GM12892 (cell line): ENCODE results near the gene CHMP4B.
"Not testable (repeated sequence)": the region's sequence is repeated elsewhere in the genome, so short reads cannot be mapped to it uniquely, and the experiment has no call there.

Experiments used
- DNase-seq: peaks from one replicate; pipeline ENCODE4 v3.0.0; 2011; ENCODE audit not compliant: insufficient read length
- FAIRE-seq: peaks from 2 replicates; lab custom pipeline; 2011; peaks lifted over from hg19 to GRCh38; lab: Jason Lieb, UNC
- POLR2A ChIP-seq: IDR thresholded peaks from 2 replicates; pipeline ENCODE4 v1.6.1; 2011; ENCODE audit warnings: low read depth, low read length, control low read depth
- POLR2AphosphoS5 ChIP-seq: IDR thresholded peaks from 2 replicates; pipeline ENCODE4 v1.6.1; 2011; ENCODE audit warnings: low read depth, low read length, control low read depth
- TAF1 ChIP-seq: IDR thresholded peaks from 2 replicates; pipeline ENCODE4 v1.6.1; 2011; ENCODE audit warnings: low read depth, mild to moderate bottlenecking, control low read depth, low read length, borderline replicate concordance

CHMP4B gene

DNA sequence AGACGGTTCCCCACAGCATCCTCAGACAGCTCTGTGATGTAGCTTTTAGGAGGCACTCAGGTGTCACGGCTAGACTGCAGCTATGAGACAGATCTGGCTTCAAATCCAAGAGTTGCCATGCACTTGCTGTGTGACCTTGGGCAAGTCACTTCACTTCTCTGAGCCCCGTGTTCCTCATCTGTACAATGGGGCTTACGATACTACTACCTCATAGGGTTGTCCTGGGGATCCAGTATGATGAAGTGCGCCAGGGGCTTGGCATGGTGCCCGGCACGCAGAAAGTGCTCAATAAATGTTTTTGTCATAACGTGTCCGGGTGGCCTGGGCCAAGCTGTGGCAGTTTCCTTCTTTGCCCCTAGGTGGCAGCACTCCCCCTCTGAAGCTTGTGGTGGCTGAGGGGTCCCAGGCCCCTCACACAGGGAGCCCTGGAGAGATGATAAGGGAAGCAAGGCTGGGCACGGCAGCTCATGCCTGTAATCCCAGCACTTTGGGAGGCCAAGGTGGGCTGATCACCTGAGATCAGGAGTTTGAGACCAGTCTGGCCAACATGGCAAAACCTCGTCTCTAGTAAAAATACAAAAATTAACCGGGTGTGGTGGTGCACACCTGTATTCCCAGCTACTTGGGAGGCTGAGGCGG, 19.1 kb upstream of the CHMP4B start:
- DNase-seq (peak; percentile 56), FAIRE-seq (no peak)
- TF ChIP-seq TAF1: no peak
- TF ChIP-seq POLR2A: no peak
- no peak for TF ChIP-seq POLR2AphosphoS5

- FAIRE-seq, DNase-seq: not testable (repeated sequence)
Measured at GRCh38 chr20:33792598-33792989, 18.6 kb upstream of the CHMP4B start.

GRCh38 chr20:33793011-33793931, 17.9 kb upstream of the CHMP4B start:
- no peak for FAIRE-seq
- TF ChIP-seq POLR2AphosphoS5 (no peak), TAF1 (no peak), POLR2A (no peak)
- DNase-seq: no peak

DNA sequence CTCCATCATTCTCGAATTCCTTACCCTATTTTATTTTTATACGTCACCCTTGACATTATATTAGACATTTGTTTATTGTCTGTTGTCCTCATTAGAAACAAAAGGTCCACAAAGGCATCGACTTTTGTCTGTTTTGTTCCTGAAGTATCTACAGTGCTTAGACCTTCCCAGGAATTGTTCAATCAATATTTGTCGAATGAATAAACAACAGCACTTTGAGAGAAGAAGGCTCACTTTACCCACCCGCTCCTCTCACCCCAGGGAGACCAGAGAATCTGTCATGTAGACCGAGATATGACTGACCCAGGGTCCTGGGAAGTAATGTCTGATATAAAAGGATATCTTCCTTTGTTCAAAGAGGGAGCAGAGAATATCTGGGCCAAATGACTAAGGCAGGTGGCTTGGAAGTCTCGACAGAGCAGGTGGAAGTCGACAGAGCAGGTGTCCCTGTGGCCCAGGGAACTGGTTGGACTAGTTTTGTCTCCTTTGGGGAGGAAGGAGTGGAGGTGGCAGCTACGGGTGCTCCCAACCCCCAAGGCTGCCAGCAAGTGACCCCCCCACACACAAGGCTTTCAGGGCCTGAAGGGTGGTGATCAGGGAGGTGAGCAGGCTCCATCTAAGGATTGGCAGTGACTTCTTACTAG, 14.8 kb upstream of the CHMP4B start:
- DNase-seq: no peak
- no peak for TF ChIP-seq TAF1
- TF ChIP-seq POLR2AphosphoS5: no peak
- no peak for TF ChIP-seq POLR2A

DNA sequence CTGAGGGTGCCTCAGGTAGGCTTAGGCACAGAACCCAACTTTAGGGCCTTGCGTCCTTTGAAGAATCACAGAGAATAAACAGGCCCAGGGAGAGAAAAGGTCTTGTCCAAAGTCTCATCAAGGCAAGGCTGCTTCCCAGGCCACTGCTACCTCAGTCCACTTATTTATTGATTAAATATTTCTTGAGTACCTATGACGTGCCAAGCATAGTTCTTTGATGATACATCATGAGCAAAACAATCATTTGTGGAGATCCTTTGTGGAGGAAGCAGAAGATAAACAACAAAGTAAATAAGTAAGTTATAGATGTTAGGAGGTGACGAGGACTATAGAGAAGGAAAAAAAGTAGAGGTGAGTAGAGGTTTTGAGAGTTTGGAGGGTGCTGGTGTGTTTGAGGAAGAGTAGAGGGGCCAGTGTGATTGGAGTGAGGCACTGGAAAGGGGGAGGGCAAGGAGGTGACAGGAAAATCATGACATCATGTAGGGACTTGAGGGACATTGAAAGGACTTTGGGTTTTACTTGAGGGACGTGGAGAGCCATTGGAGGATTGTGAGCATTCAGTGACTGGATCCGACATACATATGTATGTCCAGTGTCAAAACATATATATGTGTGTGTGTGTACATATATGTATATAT, 14.1 kb upstream of the CHMP4B start:
- no peak for DNase-seq
- no peak for TF ChIP-seq POLR2AphosphoS5
- TF ChIP-seq TAF1: no peak
- no peak for TF ChIP-seq POLR2A
- no peak for FAIRE-seq

More for the DNA sequence above, 14.8 kb upstream of the CHMP4B start:
- FAIRE-seq: no peak

DNA sequence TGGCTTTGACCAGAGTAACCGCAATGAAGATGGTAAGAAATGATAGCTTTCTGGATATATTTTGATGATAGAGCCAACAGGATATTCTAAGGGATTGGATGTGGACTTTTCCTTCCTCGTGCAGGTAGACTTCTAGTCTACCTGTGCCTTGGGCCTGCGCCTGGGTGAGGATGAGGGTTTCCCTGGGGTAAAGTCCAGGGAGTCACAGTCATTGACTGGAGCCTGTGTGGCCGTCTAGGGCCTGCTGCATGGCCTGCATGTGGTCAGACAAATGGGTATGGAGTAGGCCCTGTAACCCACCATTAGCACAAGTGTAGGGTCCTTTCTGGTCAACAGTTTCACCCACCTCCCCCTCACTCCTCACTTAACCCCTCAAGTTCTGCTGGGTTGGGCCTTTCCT, 12.7 kb upstream of the CHMP4B start:
- no peak for FAIRE-seq
- TF ChIP-seq POLR2AphosphoS5: no peak
- TF ChIP-seq TAF1: no peak
- TF ChIP-seq POLR2A: no peak
- no peak for DNase-seq

DNA sequence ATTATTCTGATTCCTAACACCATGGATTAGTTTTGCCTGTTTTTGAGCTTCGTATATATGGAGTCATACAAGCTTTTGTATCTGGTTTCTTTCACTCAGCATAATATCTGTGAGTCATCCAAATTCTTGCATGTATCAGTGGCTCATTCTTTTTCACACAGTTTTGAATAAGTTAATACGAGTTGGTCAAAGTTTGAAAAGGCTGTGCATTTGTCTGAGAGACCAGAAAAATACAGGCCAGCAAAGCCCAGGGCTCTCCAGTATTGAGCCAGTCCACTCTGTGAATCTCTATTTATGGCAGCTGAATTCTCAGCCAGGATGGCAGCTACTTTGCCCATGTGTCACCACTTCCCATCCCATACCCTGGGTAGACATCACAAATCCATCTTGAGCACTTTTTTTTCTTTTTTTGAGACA, 7.2 kb upstream of the CHMP4B start:
- FAIRE-seq (no peak), DNase-seq (no peak)
- TF ChIP-seq POLR2AphosphoS5 (no peak), TAF1 (no peak)

GRCh38 chr20:33808388-33808787, 2.8 kb upstream of the CHMP4B start:
- FAIRE-seq (no peak), DNase-seq (no peak)
- TF ChIP-seq POLR2AphosphoS5: no peak
- no peak for TF ChIP-seq TAF1
- no peak for TF ChIP-seq POLR2A

DNA sequence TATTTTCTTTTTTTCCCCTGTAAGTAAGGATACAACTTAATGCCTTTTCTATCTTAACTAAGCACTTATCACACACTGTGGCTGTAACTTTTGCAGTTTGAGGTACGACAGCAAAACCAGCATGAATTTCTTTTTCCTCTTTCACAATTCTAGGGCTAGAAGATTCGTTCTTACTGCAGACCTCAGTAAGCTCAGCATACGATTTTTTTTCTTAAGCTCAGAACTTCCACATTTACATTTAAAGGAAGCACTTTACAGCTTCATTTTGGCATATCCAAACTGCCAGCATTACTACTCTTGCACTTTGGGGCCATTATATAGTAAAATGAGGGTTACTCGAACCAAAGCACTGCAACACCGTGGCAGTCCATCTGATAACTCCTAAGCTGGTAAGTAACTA, 889 bp upstream of the CHMP4B start:
- no peak for FAIRE-seq
- TF ChIP-seq POLR2A (no peak), POLR2AphosphoS5 (no peak), TAF1 (no peak)
- DNase-seq: no peak

DNA sequence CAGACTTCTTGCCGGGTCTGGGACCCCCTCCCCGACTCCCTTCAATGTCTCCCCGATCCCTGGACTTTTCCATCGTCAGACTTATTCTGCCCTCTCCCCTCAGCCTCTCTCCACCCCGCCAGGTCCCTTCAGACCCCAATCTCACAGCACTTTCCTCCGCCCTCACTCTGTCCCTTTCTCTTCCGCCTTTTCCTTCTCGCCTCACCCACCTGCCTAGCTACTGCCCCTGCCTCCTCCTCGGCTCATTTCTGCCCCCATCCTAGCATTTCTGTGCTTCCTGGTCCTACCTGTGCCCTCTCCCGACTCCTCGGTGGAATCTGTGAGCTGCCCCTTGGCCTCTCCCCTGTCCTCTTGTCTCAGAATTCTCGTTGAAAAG, 616 bp downstream of the CHMP4B start:
- DNase-seq: no peak
- TF ChIP-seq POLR2AphosphoS5 (no peak), TAF1 (no peak), POLR2A (no peak)
- peak; percentile 38 for FAIRE-seq

- DNase-seq: no peak
- TF ChIP-seq TAF1 (no peak), POLR2AphosphoS5 (no peak), POLR2A (no peak)
- peak; percentile 62 for FAIRE-seq
Measured at GRCh38 chr20:33812152-33812849, 1.2 kb downstream of the CHMP4B start.
